H1 (cell line): ENCODE data around the gene GNG7. TPM values are rescaled to one million over a fixed set of nuclear protein-coding genes. Genes with fewer than 3 reads are reported as not detected.

ENCODE experiments used
- CTCF ChIA-PET: fragments of 300-600 bp; sonication (Branson Sonifier 250); formaldehyde crosslinking; loops from one replicate; lab custom pipeline; 2021; ENCODE audit not compliant: partially characterized antibody; lab: Charles Lee
- POLR2A ChIA-PET: fragments of 300-600 bp; sonication (Branson Sonifier 250); formaldehyde crosslinking; loops from one replicate; lab custom pipeline; 2021; ENCODE audit warnings: inconsistent platforms; ENCODE audit not compliant: partially characterized antibody; lab: Charles Lee
- DNase-seq, 2 experiments: peaks; one replicate each; pipeline versions ENCODE4 v3.0.0 to v3.0.0-alpha.2; 2010 to 2022; ENCODE audit warnings: low spot score in 2 of 2, low read depth in 1 of 2, mixed read lengths in 1 of 2
- FAIRE-seq: peaks from 2 replicates; lab custom pipeline; 2011; peaks lifted over from hg19 to GRCh38; lab: Jason Lieb, UNC
- H2AFZ ChIP-seq: 2 replicates; pipeline ENCODE4 v1.8.1; 2012; ENCODE audit warnings: low read length, inconsistent platforms
- H2AK5ac ChIP-seq: 2 replicates; pipeline ENCODE4 v1.6.1; 2013; ENCODE audit warnings: low read depth, low read length
- H2BK120ac ChIP-seq: replicated peaks from 2 replicates; pipeline ENCODE3; 2013; ENCODE audit warnings: low read depth, low read length, inconsistent platforms
- H2BK12ac ChIP-seq: 2 replicates; pipeline ENCODE4 v1.6.1; 2013; ENCODE audit warnings: low read depth, low read length
- H2BK15ac ChIP-seq: 2 replicates; pipeline ENCODE4 v1.6.1; 2013; ENCODE audit warnings: low read length
- H2BK20ac ChIP-seq: 2 replicates; pipeline ENCODE4 v1.6.1; 2013; ENCODE audit warnings: low read length
- H2BK5ac ChIP-seq: 2 replicates; pipeline ENCODE4 v1.6.1; 2013; ENCODE audit warnings: low read depth, low read length
- H3K14ac ChIP-seq: 2 replicates; pipeline ENCODE4 v1.6.1; 2013; ENCODE audit warnings: inconsistent platforms; ENCODE audit not compliant: insufficient read length
- H3K18ac ChIP-seq: 2 replicates; pipeline ENCODE4 v1.6.1; 2013; ENCODE audit warnings: low read length; ENCODE audit errors: extremely low read depth
- H3K23ac ChIP-seq: 2 replicates; pipeline ENCODE4 v1.6.1; 2013; ENCODE audit warnings: inconsistent platforms; ENCODE audit not compliant: insufficient read length
- H3K23me2 ChIP-seq: 2 replicates; pipeline ENCODE4 v1.6.1; 2013; ENCODE audit warnings: low read depth, low read length
- H3K27ac ChIP-seq: 2 replicates; pipeline ENCODE4 v1.6.1; 2011; ENCODE audit warnings: low read depth, low read length, inconsistent platforms
- H3K27me3 ChIP-seq, 4 experiments: replicated peaks in 1 of 4; 1 replicate in 1 of 4; 2 replicates in 3 of 4; pipeline versions ENCODE4 v1.6.1 to v1.8.1; 2011 to 2013; ENCODE audit warnings: low read length in 3 of 4, mild to moderate bottlenecking in 3 of 4, inconsistent platforms in 2 of 4, mixed read lengths in 2 of 4, moderate library complexity in 1 of 4; ENCODE audit not compliant: control insufficient read depth in 3 of 4, insufficient read depth in 3 of 4; ENCODE audit errors: extremely low read depth in 1 of 4
- H3K36me3 ChIP-seq, 4 experiments: 2 replicates each; pipeline versions ENCODE4 v1.6.1 to v1.8.1; 2011 to 2013; ENCODE audit warnings: mild to moderate bottlenecking in 4 of 4, low read length in 3 of 4, moderate library complexity in 2 of 4, control low read depth in 1 of 4, inconsistent platforms in 1 of 4; ENCODE audit not compliant: insufficient read depth in 4 of 4, control insufficient read depth in 2 of 4
- H3K4ac ChIP-seq: replicated peaks from 2 replicates; pipeline ENCODE3; 2013; ENCODE audit warnings: low read length, low read depth, mixed read lengths, inconsistent platforms; ENCODE audit not compliant: insufficient read length
- H3K4me1 ChIP-seq, 4 experiments: replicated peaks in 1 of 4; 1 replicate in 1 of 4; 2 replicates in 3 of 4; pipeline versions ENCODE4 v1.6.1 to v1.8.1; 2011 to 2013; ENCODE audit warnings: low read length in 3 of 4, inconsistent platforms in 2 of 4, mixed read lengths in 1 of 4; ENCODE audit not compliant: insufficient read depth in 4 of 4, control insufficient read depth in 3 of 4
- H3K4me2 ChIP-seq, 2 experiments: 2 replicates each; pipeline versions ENCODE4 v1.6.1 to v1.8.1; 2011 to 2013; ENCODE audit warnings: low read depth in 2 of 2, low read length in 2 of 2, control low read depth in 1 of 2, inconsistent platforms in 1 of 2, mild to moderate bottlenecking in 1 of 2; ENCODE audit not compliant: insufficient read depth in 1 of 2
- H3K4me3 ChIP-seq, 4 experiments: fragments of 200-600, 300-600 bp in 1 of 4; sonication (generic), shearing (Covaris generic), sonication (Bioruptor Twin) in 1 of 4; 2 replicates each; pipeline versions ENCODE4 v1.5.1 to v1.8.1; 2011 to 2016; ENCODE audit warnings: low read length in 4 of 4, low read depth in 3 of 4, control low read depth in 2 of 4, inconsistent platforms in 2 of 4, mild to moderate bottlenecking in 2 of 4, mixed read lengths in 1 of 4, moderate library complexity in 1 of 4; ENCODE audit not compliant: insufficient read depth in 2 of 4; ENCODE audit errors: extremely low read depth in 1 of 4
- H3K56ac ChIP-seq: replicated peaks from 2 replicates; pipeline ENCODE3; 2013; ENCODE audit warnings: low read depth, mild to moderate bottlenecking, mixed read lengths, low read length, inconsistent platforms; ENCODE audit not compliant: insufficient read length
- H3K79me1 ChIP-seq: 2 replicates; pipeline ENCODE4 v1.6.1; 2013; ENCODE audit warnings: low read depth, low read length, control low read depth
- H3K79me2 ChIP-seq, 2 experiments: 2 replicates each; pipeline versions ENCODE4 v1.6.1 to v1.8.1; 2012 to 2013; ENCODE audit warnings: low read length in 2 of 2, mild to moderate bottlenecking in 2 of 2, inconsistent platforms in 1 of 2; ENCODE audit not compliant: insufficient read depth in 2 of 2, control insufficient read depth in 1 of 2
- H3K9ac ChIP-seq, 4 experiments: replicated peaks in 1 of 4; 1 replicate in 1 of 4; 2 replicates in 3 of 4; pipeline versions ENCODE4 v1.6.1 to v1.8.1; 2011 to 2013; ENCODE audit warnings: low read depth in 3 of 4, low read length in 3 of 4, control low read depth in 2 of 4, mild to moderate bottlenecking in 2 of 4, moderate library complexity in 2 of 4, inconsistent platforms in 1 of 4; ENCODE audit errors: extremely low read depth in 1 of 4
- H3K9me3 ChIP-seq, 2 experiments: 2 replicates each; pipeline versions ENCODE4 v1.6.1 to v1.8.1; 2012 to 2013; ENCODE audit warnings: mild to moderate bottlenecking in 2 of 2, moderate library complexity in 2 of 2, control low read depth in 1 of 2, inconsistent platforms in 1 of 2, low read depth in 1 of 2, low read length in 1 of 2, mixed read lengths in 1 of 2; ENCODE audit not compliant: insufficient read depth in 2 of 2
- H4K20me1 ChIP-seq, 2 experiments: replicated peaks in 1 of 2; 2 replicates each; pipeline versions ENCODE3 to v1.8.1; 2011 to 2013; ENCODE audit warnings: inconsistent platforms in 2 of 2, low read length in 2 of 2, mild to moderate bottlenecking in 1 of 2; ENCODE audit not compliant: insufficient read depth in 2 of 2, control insufficient read depth in 1 of 2
- H4K5ac ChIP-seq: 2 replicates; pipeline ENCODE4 v1.6.1; 2013; ENCODE audit warnings: low read length, low read depth, mixed read lengths, inconsistent platforms; ENCODE audit not compliant: insufficient read length
- H4K8ac ChIP-seq: 2 replicates; pipeline ENCODE4 v1.8.0; 2013; ENCODE audit warnings: mild to moderate bottlenecking, moderate library complexity, low read length, inconsistent platforms; ENCODE audit not compliant: insufficient read depth; ENCODE audit errors: extremely low read depth
- H4K91ac ChIP-seq: replicated peaks from 2 replicates; pipeline ENCODE3; 2013; ENCODE audit warnings: low read length, mixed read lengths, inconsistent platforms; ENCODE audit not compliant: insufficient read length
- ATF2 ChIP-seq: IDR thresholded peaks from 2 replicates; pipeline ENCODE4 v1.6.1; 2012; ENCODE audit warnings: low read length, inconsistent platforms
- BCL11A ChIP-seq, 2 experiments: IDR thresholded peaks; one replicate each; pipeline ENCODE4 v1.6.1; 2011; ENCODE audit warnings: low read depth in 2 of 2, low read length in 2 of 2, mild to moderate bottlenecking in 2 of 2
- CBX5 ChIP-seq: fragments of 300-800, 300-1000 bp; sonication (generic); IDR thresholded peaks from 2 replicates; pipeline ENCODE4 v1.7.1; 2016; ENCODE audit warnings: antibody characterized with exemption, low read length, low read depth
- CTBP2 ChIP-seq: IDR thresholded peaks from 2 replicates; pipeline ENCODE4 v1.7.0; 2011; ENCODE audit warnings: borderline replicate concordance, mild to moderate bottlenecking, moderate library complexity, mixed read lengths, low read length; ENCODE audit not compliant: insufficient read depth, insufficient read length
- EGR1 ChIP-seq: IDR thresholded peaks from 2 replicates; pipeline ENCODE4 v1.6.1; 2011; ENCODE audit warnings: low read depth, low read length, borderline replicate concordance
- FOSL1 ChIP-seq: IDR thresholded peaks from 2 replicates; pipeline ENCODE4 v1.6.1; 2011; ENCODE audit warnings: mild to moderate bottlenecking, low read depth, low read length, moderate library complexity; ENCODE audit not compliant: insufficient read depth
- JUN ChIP-seq: IDR thresholded peaks from 2 replicates; pipeline ENCODE4 v1.6.1; 2011; ENCODE audit warnings: low read depth, mild to moderate bottlenecking, improper control_type of control experiment, low read length
- NRF1 ChIP-seq: IDR thresholded peaks from 2 replicates; pipeline ENCODE4 v1.6.1; 2011; ENCODE audit warnings: mild to moderate bottlenecking, low read depth, low read length, improper control_type of control experiment
- POU5F1 ChIP-seq: IDR thresholded peaks from 2 replicates; pipeline ENCODE4 v1.6.1; 2011; ENCODE audit warnings: low read depth, mild to moderate bottlenecking, low read length, moderate library complexity
- RFX5 ChIP-seq: IDR thresholded peaks from 2 replicates; pipeline ENCODE4 v1.6.1; 2011; ENCODE audit warnings: low read depth, low read length, improper control_type of control experiment, borderline replicate concordance
- TAF1 ChIP-seq: IDR thresholded peaks from 2 replicates; pipeline ENCODE4 v1.6.1; 2011; ENCODE audit warnings: mild to moderate bottlenecking, low read depth, low read length
- WGBS, 2 experiments: shearing (Covaris generic) in 1 of 2; methylation state at CpG; one replicate each; pipeline versions ENCODE4 v1.1.6 to v1.1.7; 2013 to 2015; ENCODE audit warnings: low lambda C conversion rate in 2 of 2, mixed read lengths in 2 of 2, inconsistent platforms in 1 of 2, low coverage in 1 of 2, missing lambda C conversion rate in 1 of 2; ENCODE audit not compliant: insufficient replicate concordance in 2 of 2, insufficient coverage in 1 of 2, insufficient read length in 1 of 2; ENCODE audit errors: extremely low coverage in 1 of 2, missing lambda C conversion rate in 1 of 2; 5-methylcytosine and 5-hydroxymethylcytosine counted together
- polyA plus RNA-seq, 7 experiments: library from polyadenylated mRNA; depleted of rRNA in 3 of 7; stranded (reverse) in 5 of 7; unstranded in 2 of 7; fragments of >200 nt in 5 of 7; fragments of 200-250 nt in 2 of 7; gene quantifications; 1 replicate in 5 of 7; 2 replicates in 1 of 7; 4 replicates in 1 of 7; pipeline versions ENCODE4 v1.2.1 to v1.2.3, GENCODE V29; 2011 to 2013; ENCODE audit warnings: missing spikeins in 2 of 7, mixed read lengths in 2 of 7
- total RNA-seq: library from RNA; stranded (reverse); fragmentation: NEBNext Ultra II Directional; extraction: Animal tissue kit (Norgen Biotek cat#: 25700); gene quantifications from 2 replicates; pipeline ENCODE4 v1.2.1, GENCODE V29; 2021

Gene GNG7
- total and polyA plus RNA-seq, 2 of the 8 experiments (the other 6 are each of a cell fraction or from before 2014, with no cell fraction given), result 2.8 to 7.8 TPM

- Histone ChIP-seq H2BK12ac (no peak overlapping the region), H4K91ac (no peak overlapping the region), H3K4me2 (no peak overlapping the region), H3K18ac (no peak overlapping the region), H3K4me1 (no peaks in the 10 kb centered on the region), H4K20me1 (no peaks in the 10 kb centered on the region), H4K5ac (no peak overlapping the region), H3K27ac (no peak overlapping the region), H3K36me3 (no peaks in the 10 kb centered on the region), H3K23me2 (no peaks in the 10 kb centered on the region), H3K4me3 (no peak overlapping the region), H2BK20ac (no peak overlapping the region), H3K56ac (no peak overlapping the region), H3K27me3 (no peaks in the 10 kb centered on the region; a peak in 1 of 7 replicates), H3K9ac (no peak overlapping the region), H2BK120ac (no peak overlapping the region), H2AFZ (no peak overlapping the region), H4K8ac (0 out of 2 replicates have a peak overlapping the region, but pooled peaks have one; percentile 20), H2BK15ac (no peak overlapping the region), H2AK5ac (no peak overlapping the region), H3K79me2 (no peaks in the 10 kb centered on the region), H2BK5ac (no peak overlapping the region), H3K23ac (no peak overlapping the region), H3K9me3 (peaks cover 12 to 14% of the 10 kb centered on the region in 2 experiments), H3K79me1 (no peaks in the 10 kb centered on the region), H3K14ac (no peak overlapping the region), H3K4ac (no peak overlapping the region)
- 86% methylated on average over 11 of the region's 11 CpGs; no CpG with 5 or more reads in 1 of the 2 experiments for WGBS, 2 experiments
- ChIA-PET POLR2A (interaction anchor here (1.3 kb wide), 1 partner anchor 53 kb away, joined by 3 read pairs; no protein-coding TSS in a partner anchor), CTCF (interaction anchor here (0.6 to 0.7 kb wide), 3 partner anchors 103 to 1462 kb away, joined by 3 to 5 read pairs (median 3); no protein-coding TSS in a partner anchor)
- FAIRE-seq (no peak), DNase-seq (no peak)
- TF ChIP-seq POU5F1 (no peak), BCL11A (IDR thresholded peaks at IDR 0.05; ENCODE audit: low read depth in 2 of 2, low read length in 2 of 2) (no peak), RFX5 (no peak), NRF1 (no peak), CTBP2 (no peak), EGR1 (no peak), FOSL1 (no peak), TAF1 (no peak), CBX5 (no peak), JUN (no peak), ATF2 (no peak)
Measured at GRCh38 chr19:2665103-2665502, 37.4 kb downstream of the GNG7 start.
